Medulla oblongata (tissue), 1 donor: ENCODE data around the gene SPATA33.
"Not testable (repeated sequence)": the region's sequence is repeated elsewhere in the genome, so short reads cannot be mapped to it uniquely, and the experiment has no call there.

Experiments
- DNase-seq: peaks from one replicate; pipeline ENCODE4 v3.0.0-alpha.2; 2015; ENCODE audit errors: extremely low spot score

The SPATA33 gene

GRCh38 chr16:89629827-89630610 is 27.6 kb upstream of the SPATA33 start:
- DNase-seq, result no peak

GRCh38 chr16:89633064-89633631 is 24.5 kb upstream of the SPATA33 start:
- DNase-seq, result no peak

GRCh38 chr16:89634463-89635385 is 22.9 kb upstream of the SPATA33 start:
- not testable (repeated sequence) for DNase-seq

GRCh38 chr16:89636663-89637062 is 21.0 kb upstream of the SPATA33 start:
- DNase-seq, result no peak

GRCh38 chr16:89637379-89637778 is 20.3 kb upstream of the SPATA33 start:
- DNase-seq, result no peak

GRCh38 chr16:89638455-89638854 is 19.2 kb upstream of the SPATA33 start:
- DNase-seq, result no peak

- no peak for DNase-seq
These were observed 18.3 kb upstream of the SPATA33 start for GRCh38 chr16:89639385-89639784.

- DNase-seq, result no peak
These were observed 16.0 kb upstream of the SPATA33 start for GRCh38 chr16:89641458-89642119.

GRCh38 chr16:89642574-89642973 is 15.1 kb upstream of the SPATA33 start:
- no peak for DNase-seq

- DNase-seq, result no peak
These were observed 13.8 kb upstream of the SPATA33 start for GRCh38 chr16:89643769-89644300.

GRCh38 chr16:89645122-89645521 is 12.5 kb upstream of the SPATA33 start:
- DNase-seq, result no peak

GRCh38 chr16:89646270-89646669 is 11.4 kb upstream of the SPATA33 start:
- DNase-seq, result no peak

- DNase-seq, result no peak
These were observed 10.7 kb upstream of the SPATA33 start for GRCh38 chr16:89646906-89647305.

- DNase-seq, result no peak
These were observed 6.1 kb upstream of the SPATA33 start for GRCh38 chr16:89651584-89651983.

GRCh38 chr16:89653656-89654295 is 3.9 kb upstream of the SPATA33 start:
- DNase-seq, result no peak

GRCh38 chr16:89655062-89655643 is 2.5 kb upstream of the SPATA33 start:
- no peak for DNase-seq

- no peak for DNase-seq
These were observed 1.1 kb upstream of the SPATA33 start for GRCh38 chr16:89656435-89657121.

- DNase-seq, result no peak
These were observed 714 bp downstream of the SPATA33 start for GRCh38 chr16:89658221-89658879.

GRCh38 chr16:89660146-89660545 is 2.5 kb downstream of the SPATA33 start:
- no peak for DNase-seq

- DNase-seq, result no peak
These were observed 3.6 kb downstream of the SPATA33 start for GRCh38 chr16:89661215-89661614.
